K562 (cell line): Measurements from ENCODE around the gene CDKL1. TPM values are rescaled to one million over a fixed set of nuclear protein-coding genes. Genes with fewer than 3 reads are reported as not detected.

ENCODE experiments used
- BHLHE40 ChIP-seq: IDR thresholded peaks from 2 replicates; pipeline ENCODE4 v1.6.1; 2011; ENCODE audit warnings: low read length, improper control_type of control experiment
- CBFB ChIP-seq: sonication (generic); formaldehyde crosslinking; IDR thresholded peaks from 2 replicates; pipeline ENCODE4 v1.4.0; 2020; ENCODE audit warnings: mild to moderate bottlenecking, missing genetic modification reagents
- DACH1 ChIP-seq: fragments of 450-650 bp; IDR thresholded peaks from 2 replicates; pipeline ENCODE4 v1.6.1; 2018; ENCODE audit not compliant: partially characterized antibody
- GTF2A2 ChIP-seq: IDR thresholded peaks from 2 replicates; pipeline ENCODE4 v1.6.1; 2016; ENCODE audit warnings: mild to moderate bottlenecking, missing genetic modification characterization, missing compliant biosample characterization
- HDAC1 ChIP-seq, 2 experiments: fragments of 450-650 bp; IDR thresholded peaks; 2 replicates each; pipeline ENCODE4 v1.6.1; 2016 to 2017; ENCODE audit warnings: inconsistent platforms in 1 of 2, mild to moderate bottlenecking in 1 of 2, moderate library complexity in 1 of 2
- HNRNPLL ChIP-seq: fragments of 200-400 bp; formaldehyde crosslinking; IDR thresholded peaks from 2 replicates; pipeline ENCODE4 v1.6.1; 2017; ENCODE audit warnings: low read length, low read depth, mild to moderate bottlenecking; ENCODE audit not compliant: poor library complexity, severe bottlenecking
- MEIS2 ChIP-seq: fragments of 450-650 bp; IDR thresholded peaks from 2 replicates; pipeline ENCODE4 v1.6.1; 2014; ENCODE audit warnings: mild to moderate bottlenecking; ENCODE audit not compliant: partially characterized antibody
- NCOA1 ChIP-seq: fragments of 450-650 bp; IDR thresholded peaks from 2 replicates; pipeline ENCODE4 v1.6.1; 2016; ENCODE audit warnings: low read depth
- NFIC ChIP-seq: fragments of 450-650 bp; IDR thresholded peaks from 2 replicates; pipeline ENCODE4 v1.6.1; 2017; ENCODE audit warnings: mild to moderate bottlenecking, inconsistent platforms
- PML ChIP-seq: IDR thresholded peaks from 2 replicates; pipeline ENCODE4 v1.6.1; 2012; ENCODE audit warnings: low read length, inconsistent platforms
- POLR3A ChIP-seq: IDR thresholded peaks from 2 replicates; pipeline ENCODE4 v1.6.1; 2011; ENCODE audit warnings: borderline replicate concordance, mild to moderate bottlenecking, moderate library complexity; ENCODE audit not compliant: insufficient read length, insufficient read depth; ENCODE audit errors: extremely low read depth
- SRSF1 ChIP-seq: fragments of 200-400 bp; formaldehyde crosslinking; IDR thresholded peaks from 2 replicates; pipeline ENCODE4 v1.6.1; 2017; ENCODE audit warnings: mild to moderate bottlenecking, low read depth, low read length, moderate library complexity
- SRSF7 ChIP-seq: fragments of 200-400 bp; formaldehyde crosslinking; optimal IDR thresholded peaks from 2 replicates; pipeline ENCODE3; 2017; ENCODE audit warnings: mild to moderate bottlenecking, low read depth, low read length
- ZEB2 ChIP-seq: fragments of 450-650 bp; IDR thresholded peaks from 2 replicates; pipeline ENCODE4 v1.6.1; 2016
- ZKSCAN8 ChIP-seq: fragments of 200-800 bp; sonication (Bioruptor generic); IDR thresholded peaks from 2 replicates; pipeline ENCODE4 v1.6.1; 2016; ENCODE audit warnings: missing genetic modification characterization, missing compliant biosample characterization
- ZNF174 ChIP-seq: fragments of 250-450 bp; sonication (Bioruptor Pico); IDR thresholded peaks from 2 replicates; pipeline ENCODE4 v1.4.0; 2020; ENCODE audit warnings: mild to moderate bottlenecking
- ZNF316 ChIP-seq: fragments of 450-650 bp; IDR thresholded peaks from 2 replicates; pipeline ENCODE4 v1.6.1; 2016
- ZNF766 ChIP-seq: fragments of 200-800 bp; sonication (Bioruptor generic); conservative IDR thresholded peaks from 2 replicates; pipeline ENCODE4 v1.6.1; 2016; ENCODE audit warnings: missing genetic modification characterization, missing compliant biosample characterization
- polyA plus RNA-seq, 8 experiments: library from polyadenylated mRNA; depleted of rRNA in 4 of 8; stranded (reverse) in 5 of 8; unstranded in 3 of 8; fragments of >200 nt; fragmentation: Nextera tagmentation in 2 of 8; fragmentation: Illumina TruSeq in 1 of 8; extraction: Ambion mirVana in 2 of 8; extraction: Trizol in 1 of 8; gene quantifications; 2 replicates each; pipeline versions ENCODE4 v1.2.1 to v1.2.3, GENCODE V29; 2011 to 2014; ENCODE audit warnings: inconsistent platforms in 1 of 8, missing spikeins in 1 of 8
- total RNA-seq, 7 experiments: library from RNA; depleted of rRNA in 6 of 7; stranded (reverse); fragments of >200 nt in 6 of 7; fragmentation: Illumina TruSeq in 2 of 7; extraction: Trizol in 2 of 7; gene quantifications; 2 replicates each; pipeline versions ENCODE4 v1.2.1 to v1.2.3, GENCODE V29; 2011 to 2021; ENCODE audit warnings: low replicate concordance in 1 of 7
- TF ChIP-seq, protein P1 (sequence below): sonication (generic); IDR thresholded peaks from 2 replicates; pipeline ENCODE4 v1.6.1; 2016
- TF ChIP-seq, protein P2 (sequence below): fragments of 250-450 bp; sonication (Bioruptor Pico); IDR thresholded peaks from 2 replicates; pipeline ENCODE4 v1.8.0; 2022; ENCODE audit warnings: inconsistent platforms
- TF ChIP-seq, protein P3 (sequence below), 3 experiments: fragments of 200-800 bp in 1 of 3; fragments of 250-450 bp in 1 of 3; fragments of 450-650 bp in 1 of 3; sonication (Bioruptor Pico) in 1 of 3; sonication (Bioruptor generic) in 1 of 3; formaldehyde crosslinking in 1 of 3; IDR thresholded peaks; 2 replicates each; pipeline versions ENCODE4 v1.6.1 to v1.8.0; 2016 to 2022; ENCODE audit warnings: mild to moderate bottlenecking in 2 of 3, missing genetic modification characterization in 2 of 3, missing compliant biosample characterization in 1 of 3, moderate library complexity in 1 of 3
- TF ChIP-seq, protein P4 (sequence below): fragments of 450-650 bp; formaldehyde crosslinking; IDR thresholded peaks from 2 replicates; pipeline ENCODE4 v1.4.0; 2020; ENCODE audit warnings: mild to moderate bottlenecking

Gene CDKL1
- total and polyA plus RNA-seq, 9 of the 15 experiments (the other 6 are each of a cell fraction or from before 2014, with no cell fraction given) = 2.3 to 35.0 (median 7.5) TPM

DNA sequence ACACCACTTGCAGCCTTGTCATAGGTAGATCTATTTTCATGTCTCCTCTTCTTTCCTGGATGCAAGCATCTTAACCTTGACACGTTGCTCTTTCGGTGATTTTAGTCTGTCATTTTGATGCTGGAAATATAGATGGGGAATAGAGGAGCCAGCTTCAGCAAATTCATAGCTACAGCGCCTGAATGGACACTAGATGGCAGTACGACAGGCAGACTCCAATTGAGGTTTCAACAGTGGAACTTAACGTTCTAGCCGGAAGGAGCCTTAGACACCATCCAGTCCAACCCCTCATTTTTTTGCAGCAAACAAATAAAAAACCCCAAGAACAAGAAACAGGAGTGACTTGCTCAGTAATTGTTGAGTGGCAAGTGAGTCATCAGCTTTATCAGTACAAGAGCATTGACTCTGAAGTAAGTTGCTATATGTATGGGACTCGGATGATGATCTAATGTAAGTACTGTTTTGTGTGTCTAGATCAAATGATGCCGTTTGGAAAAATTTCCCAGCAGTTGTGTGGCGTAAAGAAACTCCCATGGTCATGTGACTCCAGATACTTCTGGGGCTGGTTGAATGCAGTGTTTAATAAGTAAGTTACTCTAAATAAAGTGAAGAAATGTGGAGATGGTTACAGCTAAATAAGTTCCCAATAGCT lies 75.5 kb downstream of the CDKL1 start (continued):
- TF ChIP-seq, protein P1, sequence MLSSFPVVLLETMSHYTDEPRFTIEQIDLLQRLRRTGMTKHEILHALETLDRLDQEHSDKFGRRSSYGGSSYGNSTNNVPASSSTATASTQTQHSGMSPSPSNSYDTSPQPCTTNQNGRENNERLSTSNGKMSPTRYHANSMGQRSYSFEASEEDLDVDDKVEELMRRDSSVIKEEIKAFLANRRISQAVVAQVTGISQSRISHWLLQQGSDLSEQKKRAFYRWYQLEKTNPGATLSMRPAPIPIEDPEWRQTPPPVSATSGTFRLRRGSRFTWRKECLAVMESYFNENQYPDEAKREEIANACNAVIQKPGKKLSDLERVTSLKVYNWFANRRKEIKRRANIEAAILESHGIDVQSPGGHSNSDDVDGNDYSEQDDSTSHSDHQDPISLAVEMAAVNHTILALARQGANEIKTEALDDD = peak; percentile 50; the same call in 1 of the 2 replicates
- TF ChIP-seq DACH1 = no peak
- TF ChIP-seq, protein P2, sequence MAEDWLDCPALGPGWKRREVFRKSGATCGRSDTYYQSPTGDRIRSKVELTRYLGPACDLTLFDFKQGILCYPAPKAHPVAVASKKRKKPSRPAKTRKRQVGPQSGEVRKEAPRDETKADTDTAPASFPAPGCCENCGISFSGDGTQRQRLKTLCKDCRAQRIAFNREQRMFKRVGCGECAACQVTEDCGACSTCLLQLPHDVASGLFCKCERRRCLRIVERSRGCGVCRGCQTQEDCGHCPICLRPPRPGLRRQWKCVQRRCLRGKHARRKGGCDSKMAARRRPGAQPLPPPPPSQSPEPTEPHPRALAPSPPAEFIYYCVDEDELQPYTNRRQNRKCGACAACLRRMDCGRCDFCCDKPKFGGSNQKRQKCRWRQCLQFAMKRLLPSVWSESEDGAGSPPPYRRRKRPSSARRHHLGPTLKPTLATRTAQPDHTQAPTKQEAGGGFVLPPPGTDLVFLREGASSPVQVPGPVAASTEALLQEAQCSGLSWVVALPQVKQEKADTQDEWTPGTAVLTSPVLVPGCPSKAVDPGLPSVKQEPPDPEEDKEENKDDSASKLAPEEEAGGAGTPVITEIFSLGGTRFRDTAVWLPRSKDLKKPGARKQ (CRISPR knock-in tag) = no peak
- TF ChIP-seq ZNF766 (CRISPR knock-in tag) = no peak; the same call in 1 of the 2 replicates
- no peak for TF ChIP-seq HNRNPLL
- no peak for TF ChIP-seq POLR3A
- no peak for TF ChIP-seq GTF2A2
- TF ChIP-seq SRSF7 = no peak
- peak in 1 of 2 experiments; percentile 45; a peak in 1 of 4 replicates for TF ChIP-seq HDAC1 (IDR thresholded peaks at IDR 0.05)
- TF ChIP-seq ZNF316 = peak; percentile 21; the same call in 1 of the 2 replicates
- TF ChIP-seq, protein P3, sequence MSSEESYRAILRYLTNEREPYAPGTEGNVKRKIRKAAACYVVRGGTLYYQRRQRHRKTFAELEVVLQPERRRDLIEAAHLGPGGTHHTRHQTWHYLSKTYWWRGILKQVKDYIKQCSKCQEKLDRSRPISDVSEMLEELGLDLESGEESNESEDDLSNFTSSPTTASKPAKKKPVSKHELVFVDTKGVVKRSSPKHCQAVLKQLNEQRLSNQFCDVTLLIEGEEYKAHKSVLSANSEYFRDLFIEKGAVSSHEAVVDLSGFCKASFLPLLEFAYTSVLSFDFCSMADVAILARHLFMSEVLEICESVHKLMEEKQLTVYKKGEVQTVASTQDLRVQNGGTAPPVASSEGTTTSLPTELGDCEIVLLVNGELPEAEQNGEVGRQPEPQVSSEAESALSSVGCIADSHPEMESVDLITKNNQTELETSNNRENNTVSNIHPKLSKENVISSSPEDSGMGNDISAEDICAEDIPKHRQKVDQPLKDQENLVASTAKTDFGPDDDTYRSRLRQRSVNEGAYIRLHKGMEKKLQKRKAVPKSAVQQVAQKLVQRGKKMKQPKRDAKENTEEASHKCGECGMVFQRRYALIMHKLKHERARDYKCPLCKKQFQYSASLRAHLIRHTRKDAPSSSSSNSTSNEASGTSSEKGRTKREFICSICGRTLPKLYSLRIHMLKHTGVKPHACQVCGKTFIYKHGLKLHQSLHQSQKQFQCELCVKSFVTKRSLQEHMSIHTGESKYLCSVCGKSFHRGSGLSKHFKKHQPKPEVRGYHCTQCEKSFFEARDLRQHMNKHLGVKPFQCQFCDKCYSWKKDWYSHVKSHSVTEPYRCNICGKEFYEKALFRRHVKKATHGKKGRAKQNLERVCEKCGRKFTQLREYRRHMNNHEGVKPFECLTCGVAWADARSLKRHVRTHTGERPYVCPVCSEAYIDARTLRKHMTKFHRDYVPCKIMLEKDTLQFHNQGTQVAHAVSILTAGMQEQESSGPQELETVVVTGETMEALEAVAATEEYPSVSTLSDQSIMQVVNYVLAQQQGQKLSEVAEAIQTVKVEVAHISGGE (CRISPR knock-in tag; IDR thresholded peaks at IDR 0.05) = no peak
- TF ChIP-seq ZKSCAN8 (CRISPR knock-in tag) = no peak
- TF ChIP-seq PML = no peak
- no peak for TF ChIP-seq SRSF1
- TF ChIP-seq ZEB2 = 0 out of 2 replicates have a peak, but pooled peaks have one; percentile 56
- no peak for TF ChIP-seq ZNF174
- TF ChIP-seq NCOA1 = peak; percentile 29; the same call in 1 of the 2 replicates
- peak; percentile 22; the same call in 1 of the 2 replicates for TF ChIP-seq BHLHE40
- TF ChIP-seq CBFB (CRISPR knock-in tag) = no peak
- TF ChIP-seq, protein P4, sequence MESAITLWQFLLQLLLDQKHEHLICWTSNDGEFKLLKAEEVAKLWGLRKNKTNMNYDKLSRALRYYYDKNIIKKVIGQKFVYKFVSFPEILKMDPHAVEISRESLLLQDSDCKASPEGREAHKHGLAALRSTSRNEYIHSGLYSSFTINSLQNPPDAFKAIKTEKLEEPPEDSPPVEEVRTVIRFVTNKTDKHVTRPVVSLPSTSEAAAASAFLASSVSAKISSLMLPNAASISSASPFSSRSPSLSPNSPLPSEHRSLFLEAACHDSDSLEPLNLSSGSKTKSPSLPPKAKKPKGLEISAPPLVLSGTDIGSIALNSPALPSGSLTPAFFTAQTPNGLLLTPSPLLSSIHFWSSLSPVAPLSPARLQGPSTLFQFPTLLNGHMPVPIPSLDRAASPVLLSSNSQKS = no peak
- TF ChIP-seq MEIS2 = peak; percentile 75
- TF ChIP-seq NFIC = no peak
